A549 (cell line): ENCODE measurements around the gene PRR5. TPM values are rescaled to one million over a fixed set of nuclear protein-coding genes. Genes with fewer than 3 reads are reported as not detected.

Source experiments
- ATAC-seq, 2 experiments: fragments of 200-7000 bp in 1 of 2; fragments of >200 bp in 1 of 2; cut with Nextera tagmentation in 1 of 2; cut with Tn5 transposase in 1 of 2; 3 replicates each; pipeline versions ENCODE4 v1.8.0 to v1.9.1; 2018 to 2020; ENCODE audit warnings: mild to moderate bottlenecking in 1 of 2, moderate library complexity in 1 of 2
- CTCF ChIA-PET: fragments of 300-600 bp; sonication (Branson Sonifier 250); formaldehyde crosslinking; extraction: SDS; loops from one replicate; lab custom pipeline; 2021; ENCODE audit warnings: antibody characterized with exemption, inconsistent platforms; lab: Yijun Ruan, JAX
- POLR2A ChIA-PET: fragments of 350-600 bp; formaldehyde crosslinking; extraction: SDS; loops from one replicate; lab custom pipeline; 2021; ENCODE audit warnings: antibody characterized with exemption, inconsistent platforms; lab: Yijun Ruan, JAX
- DNase-seq, 2 experiments: peaks; one replicate each; pipeline versions ENCODE4 v3.0.0 to v3.0.0-alpha.2; 2011 to 2016; ENCODE audit warnings: low read depth in 1 of 2, low spot score in 1 of 2
- FAIRE-seq: peaks from 2 replicates; lab custom pipeline; 2011; peaks lifted over from hg19 to GRCh38; lab: Jason Lieb, UNC
- H3K27ac ChIP-seq, 2 experiments: fragments of >200 bp; sonication (Bioruptor Twin); formaldehyde crosslinking; 3 replicates each; pipeline ENCODE4 v1.5.1; 2016 to 2017
- H3K4me1 ChIP-seq: fragments of >200 bp; sonication (Bioruptor Twin); formaldehyde crosslinking; 3 replicates; pipeline ENCODE4 v1.6.1; 2016
- H3K4me2 ChIP-seq: fragments of >200 bp; sonication (Bioruptor Twin); formaldehyde crosslinking; 3 replicates; pipeline ENCODE4 v1.6.1; 2016
- H3K4me3 ChIP-seq: fragments of >200 bp; sonication (Bioruptor Twin); formaldehyde crosslinking; 3 replicates; pipeline ENCODE4 v1.5.1; 2016
- H3K9me3 ChIP-seq: fragments of >200 bp; sonication (Bioruptor Twin); formaldehyde crosslinking; 3 replicates; pipeline ENCODE4 v1.6.1; 2016
- BHLHE40 ChIP-seq: IDR thresholded peaks from 2 replicates; pipeline ENCODE4 v1.6.1; 2012; ENCODE audit warnings: low read depth, low read length, inconsistent platforms
- CEBPB ChIP-seq, 2 experiments: fragments of >200 bp in 1 of 2; sonication (Bioruptor Twin) in 1 of 2; formaldehyde crosslinking in 1 of 2; IDR thresholded peaks; 2 replicates each; pipeline ENCODE4 v1.6.1; 2012 to 2016
- CHD2 ChIP-seq: fragments of 150-350 bp; IDR thresholded peaks from 2 replicates; pipeline ENCODE4 v1.6.1; 2014; ENCODE audit warnings: low read length; ENCODE audit not compliant: partially characterized antibody
- CHD4 ChIP-seq: fragments of 200-600 bp; sonication (generic); IDR thresholded peaks from 2 replicates; pipeline ENCODE4 v1.6.1; 2016; ENCODE audit warnings: antibody characterized with exemption, mild to moderate bottlenecking, borderline replicate concordance
- E2F6 ChIP-seq: IDR thresholded peaks from 2 replicates; pipeline ENCODE4 v1.6.1; 2012; ENCODE audit warnings: low read depth, borderline replicate concordance
- ESRRA ChIP-seq: fragments of 150-350 bp; IDR thresholded peaks from 2 replicates; pipeline ENCODE4 v1.6.1; 2014; ENCODE audit warnings: mild to moderate bottlenecking, low read length, borderline replicate concordance
- FOSL2 ChIP-seq, 2 experiments: fragments of 450-650 bp in 1 of 2; fragments of >200 bp in 1 of 2; sonication (Bioruptor Twin) in 1 of 2; formaldehyde crosslinking; IDR thresholded peaks; 2 replicates each; pipeline versions ENCODE4 v1.5.0 to v1.6.1; 2016 to 2020; ENCODE audit warnings: mild to moderate bottlenecking in 1 of 2, moderate library complexity in 1 of 2
- HOXB13 ChIP-seq: fragments of 250-450 bp; sonication (Bioruptor Pico); IDR thresholded peaks from 2 replicates; pipeline ENCODE4 v1.5.0; 2020; ENCODE audit warnings: low read depth, mild to moderate bottlenecking, moderate library complexity
- HOXB5 ChIP-seq: fragments of 250-450 bp; sonication (Bioruptor Pico); IDR thresholded peaks from 2 replicates; pipeline ENCODE4 v1.5.0; 2020; ENCODE audit warnings: mild to moderate bottlenecking, moderate library complexity
- JUN ChIP-seq, 2 experiments: fragments of >200 bp; sonication (Bioruptor Twin); formaldehyde crosslinking; IDR thresholded peaks; 2 replicates in 1 of 2; 3 replicates in 1 of 2; pipeline ENCODE4 v1.6.1; 2016 to 2017
- JUNB ChIP-seq: fragments of >200 bp; sonication (Bioruptor Twin); formaldehyde crosslinking; IDR thresholded peaks from 2 replicates; pipeline ENCODE4 v1.6.1; 2016
- NPAS2 ChIP-seq: fragments of 250-450 bp; sonication (Bioruptor Pico); IDR thresholded peaks from 2 replicates; pipeline ENCODE4 v1.8.0; 2022; ENCODE audit warnings: mild to moderate bottlenecking, moderate library complexity, borderline replicate concordance
- PHF8 ChIP-seq: fragments of 200-600 bp; sonication (generic); IDR thresholded peaks from 2 replicates; pipeline ENCODE4 v1.6.1; 2016; ENCODE audit warnings: low read depth, mild to moderate bottlenecking, antibody characterized with exemption, moderate library complexity, borderline replicate concordance
- POLR2A ChIP-seq: IDR thresholded peaks from 2 replicates; pipeline ENCODE4 v1.6.1; 2012; ENCODE audit warnings: mild to moderate bottlenecking, low read length
- TP53 ChIP-seq: fragments of 250-450 bp; sonication (Bioruptor Pico); IDR thresholded peaks from 2 replicates; pipeline ENCODE4 v1.5.0; 2021; ENCODE audit warnings: mild to moderate bottlenecking, moderate library complexity
- USF2 ChIP-seq: fragments of 450-650 bp; IDR thresholded peaks from 2 replicates; pipeline ENCODE4 v1.6.1; 2014; ENCODE audit warnings: antibody characterized with exemption
- ZFP36 ChIP-seq: fragments of 450-650 bp; IDR thresholded peaks from 2 replicates; pipeline ENCODE4 v1.6.1; 2014; ENCODE audit warnings: borderline replicate concordance; ENCODE audit not compliant: partially characterized antibody
- WGBS: methylation state at CpG from one replicate; pipeline ENCODE4 v1.1.6; 2017; ENCODE audit errors: missing lambda C conversion rate; 5-methylcytosine and 5-hydroxymethylcytosine counted together
- polyA plus RNA-seq, 4 experiments: library from polyadenylated mRNA; depleted of rRNA in 3 of 4; stranded (reverse); fragments of >200 nt; fragmentation: RNase III in 1 of 4; extraction: RNeasy Plus Mini Kit Qiagen cat#74134 plus additional on column Dnase treatment in 1 of 4; gene quantifications; 2 replicates in 3 of 4; 3 replicates in 1 of 4; pipeline ENCODE4 v1.2.3, GENCODE V29; 2011 to 2017
- TF ChIP-seq, protein P1 (sequence below): fragments of 150-350 bp; IDR thresholded peaks from 2 replicates; pipeline ENCODE4 v1.6.1; 2014; ENCODE audit warnings: low read depth, mild to moderate bottlenecking, low read length
- TF ChIP-seq, protein P2 (sequence below): fragments of 250-450 bp; sonication (Bioruptor Pico); IDR thresholded peaks from 2 replicates; pipeline ENCODE4 v1.5.0; 2021; ENCODE audit warnings: mild to moderate bottlenecking, moderate library complexity, borderline replicate concordance
- TF ChIP-seq, protein P3 (sequence below): fragments of >200 bp; sonication (Bioruptor Twin); formaldehyde crosslinking; IDR thresholded peaks from 3 replicates; pipeline ENCODE4 v1.6.1; 2016

Gene PRR5
- polyA plus RNA-seq, 2 of the 4 experiments (the other 2 are of a cell fraction) = 7.1 to 19.5 TPM

- POLR2A ChIA-PET = no interaction called here
- no peak for TF ChIP-seq HOXB5 (CRISPR knock-in tag)
- TF ChIP-seq PHF8 = no peak
- TF ChIP-seq, protein P1, sequence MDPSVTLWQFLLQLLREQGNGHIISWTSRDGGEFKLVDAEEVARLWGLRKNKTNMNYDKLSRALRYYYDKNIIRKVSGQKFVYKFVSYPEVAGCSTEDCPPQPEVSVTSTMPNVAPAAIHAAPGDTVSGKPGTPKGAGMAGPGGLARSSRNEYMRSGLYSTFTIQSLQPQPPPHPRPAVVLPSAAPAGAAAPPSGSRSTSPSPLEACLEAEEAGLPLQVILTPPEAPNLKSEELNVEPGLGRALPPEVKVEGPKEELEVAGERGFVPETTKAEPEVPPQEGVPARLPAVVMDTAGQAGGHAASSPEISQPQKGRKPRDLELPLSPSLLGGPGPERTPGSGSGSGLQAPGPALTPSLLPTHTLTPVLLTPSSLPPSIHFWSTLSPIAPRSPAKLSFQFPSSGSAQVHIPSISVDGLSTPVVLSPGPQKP = no peak
- TF ChIP-seq CEBPB (IDR thresholded peaks at IDR 0.05) = no peak
- TF ChIP-seq POLR2A = no peak
- no peak for TF ChIP-seq ESRRA
- TF ChIP-seq CHD4 = no peak
- no peak for TF ChIP-seq HOXB13 (CRISPR knock-in tag)
- TF ChIP-seq JUN (IDR thresholded peaks at IDR 0.05) = no peak
- no peak for TF ChIP-seq FOSL2 (IDR thresholded peaks at IDR 0.05)
- no peak for TF ChIP-seq FOSL2 (CRISPR knock-in tag; IDR thresholded peaks at IDR 0.05)
- Histone ChIP-seq H3K4me2 (no peak overlapping the region), H3K4me1 (peaks cover 9% of the 10 kb centered on the region; the same call in 2 of the 3 replicates), H3K27ac (no peak overlapping the region), H3K4me3 (no peak overlapping the region), H3K9me3 (no peaks in the 10 kb centered on the region)
- DNase-seq (no peak), FAIRE-seq (no peak), ATAC-seq (no peak)
- WGBS = 85% methylated on average over 20 of the region's 20 CpGs
- CTCF ChIA-PET = interaction anchor here (1.1 to 2.9 kb wide), 4 partner anchors 9 to 16 kb away, joined by 3 to 15 read pairs (median 4); no protein-coding TSS in a partner anchor
Observed at GRCh38 chr22:44670220-44670988, 31.6 kb upstream of the PRR5 start.

- TF ChIP-seq USF2 (peak; percentile 45), JUNB (no peak), TP53 (no peak), CHD2 (no peak), BHLHE40 (no peak)
- TF ChIP-seq, protein P2, sequence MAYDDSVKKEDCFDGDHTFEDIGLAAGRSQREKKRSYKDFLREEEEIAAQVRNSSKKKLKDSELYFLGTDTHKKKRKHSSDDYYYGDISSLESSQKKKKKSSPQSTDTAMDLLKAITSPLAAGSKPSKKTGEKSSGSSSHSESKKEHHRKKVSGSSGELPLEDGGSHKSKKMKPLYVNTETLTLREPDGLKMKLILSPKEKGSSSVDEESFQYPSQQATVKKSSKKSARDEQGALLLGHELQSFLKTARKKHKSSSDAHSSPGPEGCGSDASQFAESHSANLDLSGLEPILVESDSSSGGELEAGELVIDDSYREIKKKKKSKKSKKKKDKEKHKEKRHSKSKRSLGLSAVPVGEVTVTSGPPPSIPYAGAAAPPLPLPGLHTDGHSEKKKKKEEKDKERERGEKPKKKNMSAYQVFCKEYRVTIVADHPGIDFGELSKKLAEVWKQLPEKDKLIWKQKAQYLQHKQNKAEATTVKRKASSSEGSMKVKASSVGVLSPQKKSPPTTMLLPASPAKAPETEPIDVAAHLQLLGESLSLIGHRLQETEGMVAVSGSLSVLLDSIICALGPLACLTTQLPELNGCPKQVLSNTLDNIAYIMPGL (CRISPR knock-in tag) = no peak
- TF ChIP-seq, protein P1 = no peak
- FAIRE-seq (no peak), ATAC-seq (peak; percentile 36 to 58; a peak in 4 of 6 replicates), DNase-seq (peak in 1 of 2 experiments; percentile 43)
- Histone ChIP-seq H3K4me1 (peaks cover 18% of the 10 kb centered on the region; the same call in 2 of the 3 replicates), H3K27ac (no peak overlapping the region), H3K9me3 (no peaks in the 10 kb centered on the region), H3K4me2 (no peak overlapping the region), H3K4me3 (no peak overlapping the region)
- CTCF ChIA-PET = no interaction called here
- 90% methylated on average over 3 of the region's 5 CpGs for WGBS
- POLR2A ChIA-PET = no interaction called here
Observed at GRCh38 chr22:44671742-44672141, 30.3 kb upstream of the PRR5 start.

GRCh38 chr22:44672632-44673031 is 29.4 kb upstream of the PRR5 start:
- CTCF ChIA-PET = interaction anchor here (1.3 kb wide), 2 partner anchors 12 to 680 kb away, joined by 3 read pairs; no protein-coding TSS in a partner anchor
- Histone ChIP-seq H3K4me1 (peaks cover 19% of the 10 kb centered on the region; the same call in 2 of the 3 replicates), H3K9me3 (no peaks in the 10 kb centered on the region), H3K4me3 (no peak overlapping the region), H3K27ac (no peak overlapping the region)
- no peak for ATAC-seq
- 86% methylated on average over 8 of the region's 8 CpGs for WGBS
- no peak for FAIRE-seq
- TF ChIP-seq E2F6 = no peak
- no peak for TF ChIP-seq ZFP36
- no peak for TF ChIP-seq NPAS2 (CRISPR knock-in tag)
- TF ChIP-seq, protein P3, sequence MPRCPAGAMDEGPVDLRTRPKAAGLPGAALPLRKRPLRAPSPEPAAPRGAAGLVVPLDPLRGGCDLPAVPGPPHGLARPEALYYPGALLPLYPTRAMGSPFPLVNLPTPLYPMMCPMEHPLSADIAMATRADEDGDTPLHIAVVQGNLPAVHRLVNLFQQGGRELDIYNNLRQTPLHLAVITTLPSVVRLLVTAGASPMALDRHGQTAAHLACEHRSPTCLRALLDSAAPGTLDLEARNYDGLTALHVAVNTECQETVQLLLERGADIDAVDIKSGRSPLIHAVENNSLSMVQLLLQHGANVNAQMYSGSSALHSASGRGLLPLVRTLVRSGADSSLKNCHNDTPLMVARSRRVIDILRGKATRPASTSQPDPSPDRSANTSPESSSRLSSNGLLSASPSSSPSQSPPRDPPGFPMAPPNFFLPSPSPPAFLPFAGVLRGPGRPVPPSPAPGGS = no peak
- no peak for TF ChIP-seq ESRRA
- TF ChIP-seq, all 56 proteins: peak for 0
- no peak overlapping the region for H3K4me2 ChIP-seq
- POLR2A ChIA-PET = no interaction called here
- no peak for DNase-seq
